GM18951 (cell line): ENCODE data around the gene TMEM38A.

ENCODE experiments used
- POLR2A ChIP-seq: IDR thresholded peaks from 4 replicates; pipeline ENCODE4 v1.6.1; 2011; ENCODE audit warnings: mild to moderate bottlenecking; ENCODE audit not compliant: insufficient read length, insufficient read depth; ENCODE audit errors: extremely low read depth
- in situ Hi-C: fragments of 300-500 bp; cut with MboI; formaldehyde crosslinking; loops from one replicate; pipeline ENCODE4 v1.12.0; 2022; ENCODE audit warnings: low sequenced_read_pairs, mixed read lengths, inconsistent platforms; ENCODE audit not compliant: unreplicated experiment

The TMEM38A gene

GRCh38 chr19:16660763-16661479, at the start of gene TMEM38A:
Gene TMEM38A, plus strand, starts transcription at chr19:16661139. Its CDS starts 79 bp downstream, at chr19:16661218.
- peak; percentile 58 for TF ChIP-seq POLR2A
- in situ Hi-C loops, result no loop called here

- in situ Hi-C loops, result no loop called here
- TF ChIP-seq POLR2A, result no peak
These were observed 48.3 kb upstream of the TMEM38A start for GRCh38 chr19:16612636-16613035.

GRCh38 chr19:16613841-16614240, 47.1 kb upstream of the TMEM38A start:
- TF ChIP-seq POLR2A, result no peak
- in situ Hi-C loops, result no loop called here

GRCh38 chr19:16614941-16615340, 46.0 kb upstream of the TMEM38A start:
- in situ Hi-C loops, result no loop called here
- TF ChIP-seq POLR2A, result no peak

GRCh38 chr19:16615808-16616207, 45.1 kb upstream of the TMEM38A start:
- no peak for TF ChIP-seq POLR2A
- in situ Hi-C loops, result no loop called here

GRCh38 chr19:16618248-16618647, 42.7 kb upstream of the TMEM38A start:
- in situ Hi-C loops, result no loop called here
- TF ChIP-seq POLR2A, result no peak

- TF ChIP-seq POLR2A, result no peak
- in situ Hi-C loops, result no loop called here
These were observed 41.5 kb upstream of the TMEM38A start for GRCh38 chr19:16619457-16619856.

GRCh38 chr19:16620018-16620417, 40.9 kb upstream of the TMEM38A start:
- no peak for TF ChIP-seq POLR2A
- in situ Hi-C loops, result no loop called here

- TF ChIP-seq POLR2A, result no peak
- in situ Hi-C loops, result no loop called here
These were observed 40.4 kb upstream of the TMEM38A start for GRCh38 chr19:16620584-16620983.

- in situ Hi-C loops, result no loop called here
- TF ChIP-seq POLR2A, result no peak
These were observed 39.7 kb upstream of the TMEM38A start for GRCh38 chr19:16621165-16621800.

GRCh38 chr19:16623066-16623465, 37.9 kb upstream of the TMEM38A start:
- no peak for TF ChIP-seq POLR2A
- in situ Hi-C loops, result no loop called here

- in situ Hi-C loops, result no loop called here
- TF ChIP-seq POLR2A, result no peak
These were observed 37.4 kb upstream of the TMEM38A start for GRCh38 chr19:16623576-16623975.

GRCh38 chr19:16624236-16624635, 36.7 kb upstream of the TMEM38A start:
- no peak for TF ChIP-seq POLR2A
- in situ Hi-C loops, result no loop called here
